Measurements from ENCODE around the gene IKBKE.

GRCh38 chr1:206490771-206491405 lies 20.6 kb downstream of the IKBKE start:
- no peak for TF ChIP-seq CTCF (conservative IDR thresholded peaks at IDR 0.05)
- no peak for TF ChIP-seq ZFX (IDR thresholded peaks at IDR 0.05)
